Epithelial cell of esophagus (primary cell): Measurements from ENCODE around the gene SNX30.

ENCODE experiments used
- DNase-seq: peaks from one replicate; pipeline ENCODE4 v3.0.0; 2010; ENCODE audit warnings: low read depth
- H3K4me3 ChIP-seq: 2 replicates; pipeline ENCODE4 v1.5.1; 2011; ENCODE audit warnings: mild to moderate bottlenecking, low read length, control low read depth
- CTCF ChIP-seq: IDR thresholded peaks from 2 replicates; pipeline ENCODE4 v1.5.1; 2011; ENCODE audit warnings: low read depth, mild to moderate bottlenecking, low read length, control low read depth, inconsistent platforms; ENCODE audit not compliant: insufficient read depth; ENCODE audit errors: missing control alignments

Gene SNX30

DNA sequence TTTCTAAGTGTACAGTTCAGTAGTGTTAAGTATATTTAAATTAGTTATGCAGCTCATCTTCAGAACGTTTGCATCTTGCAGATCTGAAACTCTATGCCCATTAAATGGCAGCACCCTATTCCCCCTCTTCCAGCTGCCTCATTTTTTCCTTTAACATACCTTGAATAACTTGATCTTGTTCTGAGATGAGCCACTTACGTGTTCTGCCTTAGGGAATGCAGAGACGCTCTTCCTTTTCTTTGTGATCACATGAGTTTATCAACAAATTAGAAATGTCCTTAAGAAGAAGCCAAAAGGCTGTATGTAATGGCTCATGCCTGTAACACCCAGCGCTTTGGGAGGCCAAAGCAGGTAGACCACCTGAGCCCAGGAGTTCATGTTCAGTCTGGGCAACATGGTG lies 82.5 kb downstream of the SNX30 start:
- H3K4me3 ChIP-seq, result no peak overlapping the region
- peak; percentile 17 for DNase-seq
- TF ChIP-seq CTCF, result no peak

GRCh38 chr9:112836394-112836793 lies 85.8 kb downstream of the SNX30 start:
- DNase-seq, result no peak
- no peak overlapping the region for H3K4me3 ChIP-seq
- no peak for TF ChIP-seq CTCF

GRCh38 chr9:112838342-112838741 lies 87.8 kb downstream of the SNX30 start:
- no peak for DNase-seq
- no peak for TF ChIP-seq CTCF

DNA sequence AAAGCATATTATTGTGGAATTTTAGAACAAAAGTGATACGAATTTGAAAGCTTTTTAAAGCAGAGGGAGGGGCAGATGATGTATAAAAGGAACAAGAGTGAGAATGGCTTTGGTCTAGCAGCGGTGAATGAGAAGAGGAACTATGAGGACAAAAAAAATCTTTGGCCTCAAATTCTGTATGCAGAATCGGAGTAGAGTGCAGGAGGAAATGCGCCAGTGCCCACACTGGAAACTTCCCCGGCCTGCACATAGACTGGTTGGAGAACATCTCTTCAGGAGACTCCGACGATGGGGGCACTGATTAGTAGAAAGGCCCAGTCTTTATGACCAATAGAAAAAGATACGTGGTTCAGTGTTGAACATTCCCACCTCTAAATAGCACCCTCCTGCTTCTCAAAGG lies 88.8 kb downstream of the SNX30 start:
- no peak for DNase-seq
- TF ChIP-seq CTCF, result no peak
- no peak overlapping the region for H3K4me3 ChIP-seq

More at GRCh38 chr9:112838342-112838741, 87.8 kb downstream of the SNX30 start:
- H3K4me3 ChIP-seq, result no peak overlapping the region

GRCh38 chr9:112841261-112841660 lies 90.7 kb downstream of the SNX30 start:
- no peak for DNase-seq
- no peak overlapping the region for H3K4me3 ChIP-seq
- TF ChIP-seq CTCF, result no peak

DNA sequence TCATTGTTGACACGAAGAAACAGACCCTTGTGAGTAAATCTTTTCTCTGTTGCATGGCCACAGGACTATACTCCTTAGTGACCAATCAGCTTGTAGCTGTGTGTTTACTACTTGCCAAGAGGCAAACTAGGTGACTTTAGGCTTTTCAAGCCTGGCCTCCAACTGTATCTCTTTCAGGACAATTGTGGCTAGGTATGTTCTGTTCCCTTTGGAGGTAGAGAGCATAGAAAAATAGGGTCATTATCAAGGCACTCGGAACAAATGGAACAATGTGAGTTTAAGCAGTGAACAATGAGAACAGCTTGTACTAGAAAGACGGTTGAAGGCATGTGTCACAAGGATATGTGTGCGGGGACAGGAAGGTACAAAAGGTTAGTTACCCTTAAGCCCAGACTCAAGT lies 92.0 kb downstream of the SNX30 start:
- TF ChIP-seq CTCF, result no peak
- H3K4me3 ChIP-seq, result no peak overlapping the region
- DNase-seq, result no peak

- peak; percentile 99 for TF ChIP-seq CTCF
- peak; percentile 70 for DNase-seq
- H3K4me3 ChIP-seq, result no peak overlapping the region
Observed at GRCh38 chr9:112844771-112845542, 94.4 kb downstream of the SNX30 start.
